Ishikawa (cell line): ENCODE results near the gene ETFDH.

Source experiments
- CEBPB ChIP-seq: IDR thresholded peaks from 2 replicates; pipeline ENCODE4 v1.6.1; 2012
- EGR1 ChIP-seq: IDR thresholded peaks from 2 replicates; pipeline ENCODE4 v1.6.1; 2012
- NFIC ChIP-seq: IDR thresholded peaks from 2 replicates; pipeline ENCODE4 v1.6.1; 2012
- RAD21 ChIP-seq: IDR thresholded peaks from 2 replicates; pipeline ENCODE4 v1.6.1; 2012; ENCODE audit warnings: low read depth
- TAF1 ChIP-seq: IDR thresholded peaks from 2 replicates; pipeline ENCODE4 v1.6.1; 2012; ENCODE audit warnings: low read depth, mild to moderate bottlenecking
- TCF12 ChIP-seq: IDR thresholded peaks from 2 replicates; pipeline ENCODE4 v1.6.1; 2012; ENCODE audit warnings: low read depth
- TF ChIP-seq, protein P1 (sequence below): IDR thresholded peaks from 2 replicates; pipeline ENCODE4 v1.6.1; 2012; ENCODE audit warnings: low read depth, mild to moderate bottlenecking
- TF ChIP-seq, protein P2 (sequence below): IDR thresholded peaks from 2 replicates; pipeline ENCODE4 v1.6.1; 2012
- TF ChIP-seq, protein P3 (sequence below): IDR thresholded peaks from 2 replicates; pipeline ENCODE4 v1.6.1; 2012

DNA sequence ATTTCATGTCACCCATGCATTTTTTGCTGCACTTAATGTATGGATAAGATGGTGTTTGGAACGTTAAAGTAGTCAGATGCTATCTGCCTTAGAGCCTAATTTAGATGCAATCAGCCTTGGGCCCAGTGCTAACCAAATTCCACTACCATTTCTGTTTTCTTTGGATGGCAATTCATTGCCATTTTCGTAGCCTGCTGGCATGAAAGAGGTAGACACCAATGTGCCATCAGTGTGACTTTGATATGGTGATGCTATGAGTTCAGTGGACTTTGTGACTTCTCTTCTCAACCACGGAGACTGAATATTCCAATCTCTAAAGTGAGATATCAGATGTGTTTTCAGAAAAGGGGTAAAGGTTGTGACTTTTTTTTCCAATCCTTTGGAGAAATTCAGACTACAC lies 1.5 kb downstream of the ETFDH start:
- TF ChIP-seq, protein P1, sequence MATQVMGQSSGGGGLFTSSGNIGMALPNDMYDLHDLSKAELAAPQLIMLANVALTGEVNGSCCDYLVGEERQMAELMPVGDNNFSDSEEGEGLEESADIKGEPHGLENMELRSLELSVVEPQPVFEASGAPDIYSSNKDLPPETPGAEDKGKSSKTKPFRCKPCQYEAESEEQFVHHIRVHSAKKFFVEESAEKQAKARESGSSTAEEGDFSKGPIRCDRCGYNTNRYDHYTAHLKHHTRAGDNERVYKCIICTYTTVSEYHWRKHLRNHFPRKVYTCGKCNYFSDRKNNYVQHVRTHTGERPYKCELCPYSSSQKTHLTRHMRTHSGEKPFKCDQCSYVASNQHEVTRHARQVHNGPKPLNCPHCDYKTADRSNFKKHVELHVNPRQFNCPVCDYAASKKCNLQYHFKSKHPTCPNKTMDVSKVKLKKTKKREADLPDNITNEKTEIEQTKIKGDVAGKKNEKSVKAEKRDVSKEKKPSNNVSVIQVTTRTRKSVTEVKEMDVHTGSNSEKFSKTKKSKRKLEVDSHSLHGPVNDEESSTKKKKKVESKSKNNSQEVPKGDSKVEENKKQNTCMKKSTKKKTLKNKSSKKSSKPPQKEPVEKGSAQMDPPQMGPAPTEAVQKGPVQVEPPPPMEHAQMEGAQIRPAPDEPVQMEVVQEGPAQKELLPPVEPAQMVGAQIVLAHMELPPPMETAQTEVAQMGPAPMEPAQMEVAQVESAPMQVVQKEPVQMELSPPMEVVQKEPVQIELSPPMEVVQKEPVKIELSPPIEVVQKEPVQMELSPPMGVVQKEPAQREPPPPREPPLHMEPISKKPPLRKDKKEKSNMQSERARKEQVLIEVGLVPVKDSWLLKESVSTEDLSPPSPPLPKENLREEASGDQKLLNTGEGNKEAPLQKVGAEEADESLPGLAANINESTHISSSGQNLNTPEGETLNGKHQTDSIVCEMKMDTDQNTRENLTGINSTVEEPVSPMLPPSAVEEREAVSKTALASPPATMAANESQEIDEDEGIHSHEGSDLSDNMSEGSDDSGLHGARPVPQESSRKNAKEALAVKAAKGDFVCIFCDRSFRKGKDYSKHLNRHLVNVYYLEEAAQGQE = no peak
- TF ChIP-seq EGR1 (no peak), NFIC (no peak), TCF12 (no peak), TAF1 (no peak), CEBPB (no peak), RAD21 (no peak)
- TF ChIP-seq, protein P2, sequence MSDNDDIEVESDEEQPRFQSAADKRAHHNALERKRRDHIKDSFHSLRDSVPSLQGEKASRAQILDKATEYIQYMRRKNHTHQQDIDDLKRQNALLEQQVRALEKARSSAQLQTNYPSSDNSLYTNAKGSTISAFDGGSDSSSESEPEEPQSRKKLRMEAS = no peak
- TF ChIP-seq, protein P3, sequence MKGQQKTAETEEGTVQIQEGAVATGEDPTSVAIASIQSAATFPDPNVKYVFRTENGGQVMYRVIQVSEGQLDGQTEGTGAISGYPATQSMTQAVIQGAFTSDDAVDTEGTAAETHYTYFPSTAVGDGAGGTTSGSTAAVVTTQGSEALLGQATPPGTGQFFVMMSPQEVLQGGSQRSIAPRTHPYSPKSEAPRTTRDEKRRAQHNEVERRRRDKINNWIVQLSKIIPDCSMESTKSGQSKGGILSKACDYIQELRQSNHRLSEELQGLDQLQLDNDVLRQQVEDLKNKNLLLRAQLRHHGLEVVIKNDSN = no peak
